HG03442 (cell line): ENCODE results near the gene FBXO42.

Experiments used
- ATAC-seq: cut with Tn5 transposase; IDR thresholded peaks from one replicate; pipeline ENCODE4 v1.9.1; 2021; ENCODE audit warnings: mild to moderate bottlenecking, moderate library complexity; ENCODE audit not compliant: unreplicated experiment

The FBXO42 gene

GRCh38 chr1:16326833-16327404 lies 25.4 kb downstream of the FBXO42 start:
- ATAC-seq = no peak

- ATAC-seq = no peak
These were observed 27.8 kb downstream of the FBXO42 start for GRCh38 chr1:16324456-16324890.

GRCh38 chr1:16321176-16321867 lies 31.0 kb downstream of the FBXO42 start:
- ATAC-seq = no peak

GRCh38 chr1:16318555-16318954 lies 33.7 kb downstream of the FBXO42 start:
- ATAC-seq = no peak

- no peak for ATAC-seq
These were observed 36.8 kb downstream of the FBXO42 start for GRCh38 chr1:16315437-16315836.

- no peak for ATAC-seq
These were observed 45.1 kb downstream of the FBXO42 start for GRCh38 chr1:16307222-16307621.

- no peak for ATAC-seq
These were observed 49.3 kb downstream of the FBXO42 start for GRCh38 chr1:16302709-16303627.

- ATAC-seq = no peak
These were observed 51.8 kb downstream of the FBXO42 start for GRCh38 chr1:16300436-16300835.

- no peak for ATAC-seq
These were observed 53.6 kb downstream of the FBXO42 start for GRCh38 chr1:16298653-16299052.

GRCh38 chr1:16296643-16297042 lies 55.6 kb downstream of the FBXO42 start:
- no peak for ATAC-seq

GRCh38 chr1:16294219-16295212 lies 57.8 kb downstream of the FBXO42 start:
- ATAC-seq = no peak

GRCh38 chr1:16293538-16293937 lies 58.7 kb downstream of the FBXO42 start:
- no peak for ATAC-seq

- ATAC-seq = no peak
These were observed 59.5 kb downstream of the FBXO42 start for GRCh38 chr1:16292739-16293138.

- no peak for ATAC-seq
These were observed 62.3 kb downstream of the FBXO42 start for GRCh38 chr1:16289959-16290358.

- no peak for ATAC-seq
These were observed 66.2 kb downstream of the FBXO42 start for GRCh38 chr1:16286122-16286521.

- no peak for ATAC-seq
These were observed 70.5 kb downstream of the FBXO42 start for GRCh38 chr1:16281765-16282164.

GRCh38 chr1:16279186-16279585 lies 73.1 kb downstream of the FBXO42 start:
- no peak for ATAC-seq

- ATAC-seq = no peak
These were observed 75.8 kb downstream of the FBXO42 start for GRCh38 chr1:16276302-16277030.

- ATAC-seq = no peak
These were observed 76.7 kb downstream of the FBXO42 start for GRCh38 chr1:16275591-16275990.

GRCh38 chr1:16267690-16268180 lies 84.5 kb downstream of the FBXO42 start:
- no peak for ATAC-seq
